Transverse colon (tissue), 4 donors: ENCODE data around the gene STARD9. TPM values are rescaled to one million over a fixed set of nuclear protein-coding genes. Genes with fewer than 3 reads are reported as not detected.

Experiments used
- DNase-seq: peaks from one replicate; pipeline ENCODE4 v3.0.0-alpha.2; 2019
- H3K27ac ChIP-seq, 4 donors: fragments of 200-600 bp; sonication (generic); 2 replicates each; pipeline ENCODE4 v1.5.1; 2016 to 2018; ENCODE audit warnings: inconsistent platforms in 4 of 4
- H3K27me3 ChIP-seq: fragments of 200-600 bp; sonication (generic); 2 replicates; pipeline ENCODE4 v1.5.1; 2017; ENCODE audit warnings: inconsistent platforms
- H3K36me3 ChIP-seq, 4 donors: fragments of 200-600 bp; sonication (generic); 2 replicates each; pipeline ENCODE4 v1.5.1; 2017 to 2019; ENCODE audit warnings: inconsistent platforms in 4 of 4
- H3K4me1 ChIP-seq, 4 donors: fragments of 200-600 bp; sonication (generic); 2 replicates each; pipeline ENCODE4 v1.5.1; 2017 to 2020; ENCODE audit warnings: inconsistent platforms in 4 of 4
- H3K4me3 ChIP-seq, 4 donors: fragments of 200-600 bp; sonication (generic); 1 replicate in 1 of 4; 2 replicates in 3 of 4; pipeline versions ENCODE4 v1.5.1 to v1.6.1; 2017 to 2019; ENCODE audit warnings: inconsistent platforms in 4 of 4
- H3K9me3 ChIP-seq, 2 donors: fragments of 200-600 bp; sonication (generic); 2 replicates each; pipeline ENCODE4 v1.5.1; 2017 to 2019; ENCODE audit warnings: inconsistent platforms in 2 of 2
- EP300 ChIP-seq: sonication (generic); formaldehyde crosslinking; IDR thresholded peaks from one replicate; pipeline ENCODE4 v1.6.1; 2017; ENCODE audit warnings: antibody characterized with exemption, low read depth
- POLR2A ChIP-seq: fragments of 450-650 bp; IDR thresholded peaks from one replicate; pipeline ENCODE4 v1.6.1; 2016; ENCODE audit warnings: antibody characterized with exemption, mild to moderate bottlenecking, moderate library complexity
- POLR2AphosphoS5 ChIP-seq, 3 donors: sonication (generic); formaldehyde crosslinking; IDR thresholded peaks; one replicate each; pipeline ENCODE4 v1.6.1; 2016; ENCODE audit warnings: antibody characterized with exemption in 3 of 3
- WGBS, 2 donors: methylation state at CpG; one replicate each; pipeline ENCODE4 v1.1.5; 2018; ENCODE audit warnings: low coverage in 1 of 2; 5-methylcytosine and 5-hydroxymethylcytosine counted together
- in situ Hi-C, 4 donors: fragments of 200-750 bp; cut with MboI; loops; one replicate each; pipeline versions ENCODE4 v1.15.0 to v1.15.1; 2017; ENCODE audit warnings: low sequenced_read_pairs in 3 of 4, low pct_ligation_motif_present in 1 of 4, low pct_unique_long_range_greater_than_20kb in 1 of 4
- intact Hi-C: fragments of 100-400 bp; cut with DNase I; formaldehyde crosslinking; loops from one replicate; pipeline ENCODE4 v1.15.1; 2023; ENCODE audit warnings: low total_unique reads
- total RNA-seq, 4 donors: library from RNA; depleted of rRNA; stranded (reverse); fragments of >200 nt; gene quantifications; one replicate each; pipeline ENCODE4 v1.1.0, GENCODE V29; 2016
- TF ChIP-seq, protein P1 (sequence below), 5 experiments: fragments of 200-600 bp in 3 of 5; fragments of 450-650 bp in 2 of 5; sonication (generic) in 3 of 5; IDR thresholded peaks; 1 replicate in 2 of 5; 2 replicates in 3 of 5; pipeline ENCODE4 v1.5.1; 2016 to 2017; ENCODE audit warnings: antibody characterized with exemption in 5 of 5, inconsistent platforms in 3 of 5, mild to moderate bottlenecking in 2 of 5, moderate library complexity in 1 of 5

Gene STARD9
- total RNA-seq, 4 donors from 2014 or later: 11.1 to 52.5 (median 22.4) TPM

DNA sequence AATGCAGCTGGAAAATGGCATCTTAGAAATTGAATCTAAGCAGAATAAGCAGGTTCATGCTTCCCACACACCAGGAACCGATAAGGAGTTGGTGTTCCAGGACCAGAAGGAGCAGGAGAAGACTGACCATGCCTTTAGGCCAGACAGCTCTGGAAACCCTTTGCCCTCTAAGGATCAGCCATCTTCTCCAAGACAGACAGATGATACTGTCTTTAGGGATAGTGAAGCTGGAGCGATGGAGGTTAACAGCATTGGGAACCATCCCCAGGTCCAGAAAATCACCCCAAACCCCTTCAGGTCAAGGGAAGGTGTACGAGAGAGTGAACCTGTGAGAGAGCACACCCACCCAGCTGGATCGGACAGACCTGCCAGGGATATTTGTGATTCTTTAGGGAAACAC lies 112.3 kb downstream of the STARD9 start:
- in situ Hi-C loops: no loop called here
- Histone ChIP-seq H3K36me3 (peaks cover 0 to 13% (median 1%) of the 10 kb centered on the region in 4 donors), H3K4me1 (no peaks in the 10 kb centered on the region), H3K27me3 (no peaks in the 10 kb centered on the region), H3K4me3 (no peak overlapping the region), H3K27ac (no peak overlapping the region), H3K9me3 (no peaks in the 10 kb centered on the region)
- intact Hi-C loops: no loop called here
- DNase-seq: no peak
- TF ChIP-seq, protein P1, sequence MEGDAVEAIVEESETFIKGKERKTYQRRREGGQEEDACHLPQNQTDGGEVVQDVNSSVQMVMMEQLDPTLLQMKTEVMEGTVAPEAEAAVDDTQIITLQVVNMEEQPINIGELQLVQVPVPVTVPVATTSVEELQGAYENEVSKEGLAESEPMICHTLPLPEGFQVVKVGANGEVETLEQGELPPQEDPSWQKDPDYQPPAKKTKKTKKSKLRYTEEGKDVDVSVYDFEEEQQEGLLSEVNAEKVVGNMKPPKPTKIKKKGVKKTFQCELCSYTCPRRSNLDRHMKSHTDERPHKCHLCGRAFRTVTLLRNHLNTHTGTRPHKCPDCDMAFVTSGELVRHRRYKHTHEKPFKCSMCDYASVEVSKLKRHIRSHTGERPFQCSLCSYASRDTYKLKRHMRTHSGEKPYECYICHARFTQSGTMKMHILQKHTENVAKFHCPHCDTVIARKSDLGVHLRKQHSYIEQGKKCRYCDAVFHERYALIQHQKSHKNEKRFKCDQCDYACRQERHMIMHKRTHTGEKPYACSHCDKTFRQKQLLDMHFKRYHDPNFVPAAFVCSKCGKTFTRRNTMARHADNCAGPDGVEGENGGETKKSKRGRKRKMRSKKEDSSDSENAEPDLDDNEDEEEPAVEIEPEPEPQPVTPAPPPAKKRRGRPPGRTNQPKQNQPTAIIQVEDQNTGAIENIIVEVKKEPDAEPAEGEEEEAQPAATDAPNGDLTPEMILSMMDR (IDR thresholded peaks at IDR 0.05): no peak
- no peak for TF ChIP-seq POLR2AphosphoS5 (IDR thresholded peaks at IDR 0.05)
- TF ChIP-seq EP300: no peak
- no peak for TF ChIP-seq POLR2A
- WGBS, 2 donors: 98% methylated on average over 4 of the region's 4 CpGs; no CpG with 5 or more reads in 1 of the 2 donors

DNA sequence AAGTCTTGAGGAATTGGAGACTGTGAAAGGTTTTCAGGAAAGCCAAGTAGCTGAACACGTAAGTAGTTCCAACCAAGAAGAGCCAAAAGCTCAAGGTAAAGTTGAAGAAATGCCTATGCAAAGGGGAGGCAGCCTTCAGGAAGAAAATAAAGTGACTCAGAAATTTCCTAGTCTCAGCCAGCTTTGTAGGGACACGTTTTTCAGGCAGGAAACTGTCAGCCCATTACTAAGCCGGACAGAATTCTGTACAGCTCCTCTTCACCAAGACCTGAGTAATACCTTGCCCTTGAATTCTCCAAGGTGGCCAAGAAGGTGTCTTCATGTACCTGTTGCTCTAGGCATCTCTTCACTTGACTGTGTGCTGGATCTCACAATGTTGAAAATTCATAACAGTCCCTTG lies 112.9 kb downstream of the STARD9 start:
- intact Hi-C loops (no loop called here), in situ Hi-C loops (no loop called here)
- DNase-seq: no peak
- Histone ChIP-seq H3K4me1 (no peaks in the 10 kb centered on the region), H3K27me3 (no peaks in the 10 kb centered on the region), H3K27ac (no peak overlapping the region), H3K36me3 (peaks cover 0 to 13% (median 0%) of the 10 kb centered on the region in 4 donors), H3K4me3 (no peak overlapping the region), H3K9me3 (no peaks in the 10 kb centered on the region)
- TF ChIP-seq, protein P1 (IDR thresholded peaks at IDR 0.05): no peak
- no peak for TF ChIP-seq POLR2AphosphoS5 (IDR thresholded peaks at IDR 0.05)
- TF ChIP-seq EP300: no peak
- no peak for TF ChIP-seq POLR2A
- WGBS, 2 donors: 72 to 82% methylated on average over 3 of the region's 3 CpGs

DNA sequence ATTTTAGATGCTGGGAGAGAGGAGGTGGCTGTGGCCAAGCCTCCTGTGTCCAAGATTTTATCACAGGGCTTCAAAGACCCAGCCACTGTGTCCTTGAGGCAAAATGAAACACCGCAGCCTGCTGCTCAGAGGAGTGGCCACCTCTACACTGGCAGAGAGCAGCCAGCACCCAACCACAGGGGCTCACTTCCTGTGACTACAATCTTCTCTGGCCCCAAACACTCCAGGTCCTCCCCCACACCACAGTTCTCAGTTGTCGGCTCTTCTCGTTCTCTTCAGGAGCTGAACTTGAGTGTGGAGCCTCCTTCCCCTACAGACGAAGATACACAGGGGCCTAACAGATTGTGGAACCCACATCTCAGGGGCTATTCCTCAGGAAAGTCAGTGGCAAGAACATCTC lies 115.9 kb downstream of the STARD9 start:
- Histone ChIP-seq H3K36me3 (peaks cover 0 to 6% (median 0%) of the 10 kb centered on the region in 4 donors), H3K4me1 (no peaks in the 10 kb centered on the region), H3K9me3 (no peaks in the 10 kb centered on the region), H3K27ac (no peak overlapping the region), H3K27me3 (no peaks in the 10 kb centered on the region), H3K4me3 (no peak overlapping the region)
- intact Hi-C loops (no loop called here), in situ Hi-C loops (no loop called here)
- no peak for DNase-seq
- 80% methylated on average over 4 of the region's 4 CpGs; no CpG with 5 or more reads in 1 of the 2 donors for WGBS, 2 donors
- TF ChIP-seq POLR2AphosphoS5 (IDR thresholded peaks at IDR 0.05) (no peak), EP300 (no peak), POLR2A (no peak)
- TF ChIP-seq, protein P1 (IDR thresholded peaks at IDR 0.05): no peak

DNA sequence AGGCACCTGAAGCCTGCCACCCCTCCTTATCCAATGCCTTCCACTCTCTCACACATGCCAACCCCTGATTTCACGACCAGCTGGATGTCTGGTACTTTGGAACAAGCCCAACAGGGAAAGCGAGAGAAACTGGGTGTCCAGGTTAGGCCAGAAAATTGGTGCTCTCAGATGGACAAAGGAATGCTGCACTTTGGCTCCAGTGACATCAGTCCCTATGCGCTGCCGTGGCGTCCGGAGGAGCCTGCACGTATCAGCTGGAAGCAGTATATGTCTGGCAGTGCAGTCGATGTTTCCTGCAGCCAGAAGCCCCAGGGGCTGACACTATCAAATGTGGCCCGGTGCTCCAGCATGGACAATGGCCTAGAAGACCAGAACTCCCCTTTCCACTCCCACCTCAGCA lies 116.4 kb downstream of the STARD9 start:
- Histone ChIP-seq H3K36me3 (peaks cover 0 to 6% (median 0%) of the 10 kb centered on the region in 4 donors), H3K27me3 (no peaks in the 10 kb centered on the region), H3K4me3 (no peak overlapping the region), H3K4me1 (no peaks in the 10 kb centered on the region), H3K9me3 (no peaks in the 10 kb centered on the region), H3K27ac (no peak overlapping the region)
- intact Hi-C loops: no loop called here
- TF ChIP-seq POLR2AphosphoS5 (IDR thresholded peaks at IDR 0.05): no peak
- TF ChIP-seq, protein P1 (IDR thresholded peaks at IDR 0.05): no peak
- no peak for TF ChIP-seq POLR2A
- TF ChIP-seq EP300: no peak
- no peak for DNase-seq
- in situ Hi-C loops: no loop called here
- WGBS, 2 donors: 92% methylated on average over 9 of the region's 9 CpGs; no CpG with 5 or more reads in 1 of the 2 donors
